GM18907 (cell line): ENCODE data around the gene PTGFR.

Experiments
- ATAC-seq: cut with Tn5 transposase; IDR thresholded peaks from one replicate; pipeline ENCODE4 v1.9.1; 2021; ENCODE audit warnings: mild to moderate bottlenecking, moderate library complexity; ENCODE audit not compliant: unreplicated experiment

Gene PTGFR

DNA sequence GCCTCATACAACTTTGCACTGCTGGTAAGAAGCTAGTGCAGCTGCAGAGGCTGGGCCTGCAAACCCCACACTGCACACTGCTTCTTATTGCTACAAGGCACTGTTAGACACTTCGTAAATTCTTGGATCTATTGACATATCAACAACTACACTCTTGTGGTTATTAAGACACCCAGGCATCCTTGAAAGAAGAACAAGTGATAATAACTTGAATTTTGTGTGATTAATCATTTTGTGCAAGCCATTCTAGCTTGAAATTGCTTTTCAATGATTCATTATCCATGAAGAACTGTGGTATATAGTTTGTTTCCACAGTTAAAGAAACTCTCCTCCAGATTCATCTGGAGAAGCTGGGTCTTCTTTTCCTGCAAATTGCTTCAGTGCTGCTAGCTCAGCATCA lies 95.8 kb downstream of the PTGFR start:
- no peak for ATAC-seq

- ATAC-seq = no peak
These were observed 96.4 kb downstream of the PTGFR start for GRCh38 chr1:78587211-78587610.
